IPS-18c (cell line): Measurements from ENCODE around the gene DDX46.
A peak's percentile ranks its signal among the peaks of the same experiment; 100 is the strongest.
"Not testable (repeated sequence)": the region's sequence is repeated elsewhere in the genome, so short reads cannot be mapped to it uniquely, and the experiment has no call there.

Experiments
- H3K4me3 ChIP-seq: 2 replicates; pipeline ENCODE4 v1.7.0; 2013; ENCODE audit warnings: low read depth, mild to moderate bottlenecking, low read length, moderate library complexity; ENCODE audit not compliant: insufficient read depth
- H3K9me3 ChIP-seq: one replicate; pipeline ENCODE4 v1.6.1; 2013; ENCODE audit warnings: mild to moderate bottlenecking, low read length, moderate library complexity; ENCODE audit not compliant: control insufficient read depth, insufficient read depth

DDX46 gene

DNA sequence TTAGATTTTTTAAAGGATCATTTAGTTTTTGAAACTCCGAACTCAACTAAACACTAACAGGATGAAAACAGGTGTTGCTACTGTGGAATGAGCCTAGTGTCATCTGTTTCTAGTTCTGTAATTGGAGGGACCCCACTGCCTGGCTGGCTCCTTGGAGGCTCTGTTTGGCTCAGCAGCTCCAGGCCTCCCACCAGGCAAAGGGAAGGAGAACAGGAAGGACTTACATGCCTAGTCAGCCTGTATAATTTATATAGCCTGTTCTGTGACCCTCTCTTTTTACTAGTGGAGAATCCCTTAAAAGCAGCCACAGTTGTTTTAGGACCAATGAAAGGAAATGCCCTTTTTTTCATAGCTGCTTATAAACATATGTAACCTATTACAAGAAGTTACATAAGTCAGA lies 66.1 kb downstream of the DDX46 start:
- Histone ChIP-seq H3K9me3 (no peaks in the 10 kb centered on the region), H3K4me3 (no peak overlapping the region)

DNA sequence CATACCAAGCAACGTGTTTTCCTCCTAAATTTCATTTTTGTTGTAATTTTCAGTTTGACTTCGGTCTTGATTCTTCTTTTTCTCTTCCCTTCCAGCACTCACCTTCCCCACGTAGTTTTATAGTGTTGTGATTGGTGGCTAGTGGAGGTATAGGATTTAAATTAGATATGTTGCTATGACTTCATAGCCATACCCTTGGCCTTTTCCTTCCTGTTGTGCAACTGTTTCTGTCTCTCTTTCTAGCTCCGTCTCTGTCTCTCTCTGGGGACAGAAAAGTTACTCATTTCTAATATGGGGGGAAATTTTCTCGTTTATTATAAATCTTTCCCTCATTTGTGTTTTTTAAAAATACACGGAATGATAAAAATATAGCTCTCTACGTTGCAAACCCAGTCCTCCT lies 66.6 kb downstream of the DDX46 start:
- Histone ChIP-seq H3K9me3 (no peaks in the 10 kb centered on the region), H3K4me3 (no peak overlapping the region)

DNA sequence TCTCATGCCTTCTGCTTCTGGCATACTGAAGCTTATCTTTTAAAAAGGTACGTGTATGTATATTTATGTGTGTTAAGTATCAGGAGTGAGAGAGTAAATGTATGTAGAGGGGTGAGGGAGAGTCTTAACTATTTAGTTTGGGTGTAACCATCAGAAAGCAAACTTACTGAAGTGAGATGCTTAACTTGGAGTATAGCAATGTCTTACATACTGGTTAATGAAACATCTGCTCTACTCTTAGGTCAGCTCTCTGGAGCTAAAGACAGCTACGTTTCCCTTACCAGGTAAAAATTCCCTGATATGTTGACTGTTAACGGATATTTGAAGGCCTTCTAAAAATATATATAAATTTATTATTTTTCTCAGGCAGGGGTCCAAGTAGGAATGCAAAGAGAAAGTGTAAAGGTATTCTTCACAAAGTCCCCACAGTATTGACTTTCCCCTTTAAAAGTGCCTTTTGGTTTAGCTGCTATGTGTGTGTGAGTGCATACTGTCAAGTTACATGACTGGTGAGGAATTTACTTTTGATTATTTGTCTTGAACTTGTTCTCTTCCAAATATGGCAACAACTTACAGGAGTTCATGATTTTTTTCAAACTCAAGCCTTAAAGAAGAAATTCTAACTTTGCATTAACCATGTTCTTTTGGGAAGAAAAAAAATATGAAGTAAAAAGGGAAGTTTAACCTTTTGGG lies 74.9 kb downstream of the DDX46 start:
- no peak overlapping the region for H3K4me3 ChIP-seq
- no peaks in the 10 kb centered on the region for H3K9me3 ChIP-seq

DNA sequence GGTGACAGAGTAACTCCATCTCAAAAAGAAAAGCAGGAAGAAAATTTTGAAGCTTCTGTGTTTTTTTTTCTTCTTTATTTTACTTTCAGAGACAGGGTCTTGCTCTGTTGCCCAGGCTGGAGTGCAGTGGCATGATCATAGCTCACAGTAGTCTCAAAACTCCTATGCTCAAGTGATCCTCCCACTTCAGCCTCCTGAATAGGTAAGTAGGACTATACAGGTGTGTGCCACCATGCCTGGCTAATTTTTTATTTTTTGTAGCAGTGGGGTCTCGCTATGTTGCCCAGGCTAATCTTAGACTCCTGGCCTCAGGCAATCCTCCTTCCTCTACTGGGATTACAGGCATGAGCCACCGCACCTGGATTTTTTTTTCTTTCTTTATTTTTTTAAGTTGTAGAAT lies 77.0 kb downstream of the DDX46 start:
- no peak overlapping the region for H3K4me3 ChIP-seq
- no peaks in the 10 kb centered on the region for H3K9me3 ChIP-seq

DNA sequence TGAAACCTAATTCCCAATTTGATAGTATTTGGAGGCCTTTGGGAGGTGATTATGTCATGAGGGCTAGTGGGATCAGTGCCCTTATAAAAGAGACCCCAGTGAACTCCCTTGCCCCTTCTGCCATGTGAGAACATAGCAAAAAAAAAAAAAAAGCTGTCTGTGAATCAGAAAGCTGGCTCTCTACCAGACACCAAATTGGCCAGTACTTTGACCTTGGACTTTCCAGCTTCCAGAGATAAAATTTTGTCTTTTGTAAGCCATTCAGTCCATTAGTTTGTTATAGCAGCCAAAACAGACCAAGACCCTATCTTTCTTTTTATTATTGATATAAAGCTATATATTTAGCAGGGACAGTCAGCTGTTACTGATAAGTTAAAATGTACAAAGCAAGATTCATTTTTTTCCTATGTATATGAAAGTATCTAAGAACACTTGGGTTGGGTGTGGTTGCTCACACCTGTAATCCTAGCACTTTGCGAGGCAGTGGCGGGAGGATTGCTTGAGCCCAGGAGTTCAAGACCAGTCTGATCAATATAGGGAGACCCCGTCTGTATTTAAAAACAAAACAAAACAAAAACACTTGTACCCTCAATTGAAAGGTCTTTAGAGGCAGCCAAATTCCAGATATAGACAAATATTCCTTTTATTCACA lies 79.1 kb downstream of the DDX46 start:
- Histone ChIP-seq H3K4me3 (no peak overlapping the region), H3K9me3 (no peaks in the 10 kb centered on the region)

DNA sequence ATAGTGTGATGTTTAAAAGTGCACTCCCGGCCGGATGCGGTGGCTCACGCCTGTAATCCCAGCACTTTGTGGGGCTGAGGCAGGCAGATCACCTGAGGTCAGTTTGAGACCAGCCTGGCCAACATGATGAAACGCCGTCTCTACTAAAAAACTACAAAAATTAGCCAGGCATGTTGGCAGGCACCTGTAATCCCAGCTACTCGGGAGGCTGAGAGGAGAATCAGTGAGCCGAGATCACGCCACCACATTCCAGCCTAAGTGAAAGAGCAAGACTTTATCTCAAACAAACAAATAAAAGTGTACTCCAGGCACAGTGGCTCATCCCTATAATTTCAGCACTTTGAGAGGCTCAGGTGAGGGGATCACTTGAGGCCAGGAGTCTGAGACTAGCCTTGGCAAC lies 79.8 kb downstream of the DDX46 start:
- H3K4me3 ChIP-seq, H3K9me3 ChIP-seq: not testable (repeated sequence)

DNA sequence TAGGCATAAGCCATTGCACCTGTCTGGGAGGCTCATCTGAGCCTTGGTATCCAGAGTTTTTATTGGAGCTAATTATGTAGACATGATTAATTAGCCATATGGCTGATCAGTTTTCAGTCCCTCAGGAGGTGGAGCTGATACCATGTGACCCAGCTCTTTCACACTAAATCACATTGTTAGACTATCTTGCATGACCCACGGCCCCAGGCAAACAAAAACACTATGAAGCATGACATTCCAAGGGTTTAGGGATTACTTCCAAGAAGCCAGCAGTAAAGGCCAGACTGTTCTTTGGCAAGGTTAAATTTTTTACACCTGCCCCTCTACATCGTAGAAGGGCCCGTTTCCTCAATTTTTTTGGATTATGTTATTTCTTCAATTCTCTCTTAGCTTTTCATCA lies 82.2 kb downstream of the DDX46 start:
- H3K4me3 ChIP-seq = no peak overlapping the region
- no peaks in the 10 kb centered on the region for H3K9me3 ChIP-seq

DNA sequence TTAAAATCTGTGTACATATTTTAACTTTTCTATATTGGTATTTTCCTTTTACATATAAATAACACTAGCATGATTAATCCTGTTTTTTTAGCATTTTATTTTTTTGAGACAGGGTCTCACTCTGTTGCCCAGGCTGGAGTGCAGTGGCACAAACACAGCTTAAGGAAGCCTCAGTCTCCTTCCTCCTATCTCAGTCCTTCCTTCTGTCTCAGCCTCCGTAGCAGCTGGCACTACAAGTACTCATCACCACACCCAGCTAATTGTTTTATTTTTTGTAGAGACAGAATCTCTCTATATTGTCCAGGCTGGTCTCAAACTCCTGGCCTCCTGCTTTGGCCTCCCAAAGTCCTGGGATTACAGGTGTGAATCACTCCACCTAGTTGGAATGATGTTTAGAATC lies 85.7 kb downstream of the DDX46 start:
- Histone ChIP-seq H3K4me3 (no peak overlapping the region), H3K9me3 (no peaks in the 10 kb centered on the region)

DNA sequence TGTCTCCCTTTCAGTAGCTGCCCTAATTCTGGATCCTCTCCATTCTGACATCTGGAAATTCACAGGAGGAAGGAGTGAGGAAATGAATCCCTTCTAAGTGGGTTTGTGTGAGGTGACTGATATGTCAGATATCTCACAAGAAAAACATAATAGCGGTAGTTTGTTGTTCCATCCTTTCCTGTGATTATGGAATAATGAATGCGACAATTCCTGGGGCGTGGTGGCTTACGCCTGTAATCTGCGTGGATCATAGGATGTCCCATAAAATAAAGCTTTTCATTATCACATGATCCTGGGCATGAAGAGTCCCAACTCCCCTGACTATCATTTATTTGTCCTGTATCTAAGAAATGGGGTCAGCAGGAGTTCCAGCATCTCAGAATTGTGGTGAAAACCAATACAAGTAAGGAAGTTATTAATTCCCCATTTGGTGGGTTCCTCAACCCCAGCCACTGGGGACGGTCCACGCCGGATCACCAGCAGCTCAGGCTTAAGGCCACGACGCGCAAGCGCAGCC lies 86.8 kb downstream of the DDX46 start:
- peak overlapping the region; percentile 63; the same call in 1 of the 2 replicates for H3K4me3 ChIP-seq
- no peaks in the 10 kb centered on the region for H3K9me3 ChIP-seq

DNA sequence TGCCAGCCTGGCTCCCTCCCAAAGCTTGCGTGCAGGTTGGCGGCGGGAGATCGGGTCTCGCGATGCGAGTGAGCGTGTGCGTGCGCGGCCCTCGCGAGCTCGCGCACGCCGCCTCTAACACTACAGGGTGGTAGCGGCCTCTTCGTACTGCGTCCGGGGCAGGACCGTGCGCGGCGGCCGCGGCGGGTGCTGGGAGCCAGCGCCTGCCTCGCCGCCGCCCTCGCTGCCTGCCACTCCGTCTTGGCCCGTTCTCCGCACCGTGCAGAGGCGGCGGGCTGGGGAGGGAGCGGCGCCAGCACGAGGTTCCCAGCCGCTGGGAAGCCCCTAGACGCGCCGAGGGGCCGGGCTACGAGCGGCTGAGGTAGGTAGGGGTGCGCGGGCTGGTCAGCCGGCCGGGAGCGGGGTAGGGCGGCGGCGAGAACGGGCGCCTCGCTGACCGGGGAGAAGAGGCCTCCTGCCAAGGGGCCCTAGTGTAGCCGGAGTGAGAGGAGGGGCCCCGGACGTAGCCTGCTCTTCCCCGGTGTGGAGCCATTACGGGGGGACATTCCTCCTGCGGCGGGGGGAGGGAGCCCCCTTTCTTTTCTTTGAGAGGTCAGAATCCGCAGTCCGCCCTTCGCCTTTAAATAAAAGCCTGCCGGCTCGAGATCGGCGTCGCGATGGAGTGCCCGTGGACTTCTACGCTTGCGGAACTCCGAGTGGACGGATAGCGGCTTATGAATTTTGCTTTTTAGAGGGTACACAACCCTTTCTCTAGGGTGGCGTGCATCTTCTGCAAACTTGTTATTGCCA lies 87.5 kb downstream of the DDX46 start, which contains the start of gene C5orf24:
Gene C5orf24 (plus strand): TSS at position 117 of the 789 bp plus-strand sequence. CDS start 8,933 bp downstream, outside the sequence.
- no peaks in the 10 kb centered on the region for H3K9me3 ChIP-seq

DNA sequence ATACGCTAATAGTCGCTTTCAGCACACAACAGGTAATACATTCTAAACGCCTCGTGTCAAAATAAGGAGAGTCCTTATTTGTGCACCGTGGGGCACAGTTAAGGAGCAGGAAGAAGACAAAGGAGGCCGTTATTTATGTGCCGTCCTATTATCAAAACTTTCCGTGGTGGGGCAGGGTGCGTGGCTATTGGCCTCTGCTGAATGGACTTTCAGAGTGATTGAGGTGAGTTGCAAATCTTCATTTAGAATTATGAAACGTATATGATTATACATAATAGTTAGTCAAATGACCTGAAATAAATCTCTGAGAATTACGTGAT lies 88.0 kb downstream of the DDX46 start:
- Histone ChIP-seq H3K4me3 (peak overlapping the region; percentile 63), H3K9me3 (no peaks in the 10 kb centered on the region)

More for the DNA sequence above, 87.5 kb downstream of the DDX46 start, which contains the start of gene C5orf24:
- H3K4me3 ChIP-seq = peak within 1 kb of the TSS; percentile 63

DNA sequence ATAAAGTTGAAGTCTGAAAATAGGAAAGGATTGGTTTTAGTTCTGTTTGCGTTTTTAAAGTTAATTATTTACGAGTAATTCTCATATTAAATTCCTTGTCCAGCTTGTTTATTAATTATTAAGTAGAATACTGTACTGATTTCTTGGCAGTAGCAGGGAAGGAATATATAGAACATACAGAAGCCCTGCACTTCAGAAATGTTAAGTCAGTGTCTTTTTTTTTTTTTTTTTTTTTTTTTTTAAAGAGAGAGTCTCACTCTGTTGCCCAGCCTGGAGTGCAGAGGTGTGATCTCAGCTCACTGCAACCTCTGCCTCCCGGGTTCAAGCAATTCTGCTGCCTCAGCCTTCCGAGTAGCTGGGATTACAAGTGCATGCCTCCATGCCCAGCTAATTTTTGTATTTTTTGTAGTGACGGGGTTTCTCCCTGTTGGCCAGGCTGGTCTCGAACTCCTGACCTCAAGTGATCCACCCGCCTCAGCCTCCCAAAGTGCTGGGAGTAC lies 90.9 kb downstream of the DDX46 start:
- H3K4me3 ChIP-seq, H3K9me3 ChIP-seq: not testable (repeated sequence)

DNA sequence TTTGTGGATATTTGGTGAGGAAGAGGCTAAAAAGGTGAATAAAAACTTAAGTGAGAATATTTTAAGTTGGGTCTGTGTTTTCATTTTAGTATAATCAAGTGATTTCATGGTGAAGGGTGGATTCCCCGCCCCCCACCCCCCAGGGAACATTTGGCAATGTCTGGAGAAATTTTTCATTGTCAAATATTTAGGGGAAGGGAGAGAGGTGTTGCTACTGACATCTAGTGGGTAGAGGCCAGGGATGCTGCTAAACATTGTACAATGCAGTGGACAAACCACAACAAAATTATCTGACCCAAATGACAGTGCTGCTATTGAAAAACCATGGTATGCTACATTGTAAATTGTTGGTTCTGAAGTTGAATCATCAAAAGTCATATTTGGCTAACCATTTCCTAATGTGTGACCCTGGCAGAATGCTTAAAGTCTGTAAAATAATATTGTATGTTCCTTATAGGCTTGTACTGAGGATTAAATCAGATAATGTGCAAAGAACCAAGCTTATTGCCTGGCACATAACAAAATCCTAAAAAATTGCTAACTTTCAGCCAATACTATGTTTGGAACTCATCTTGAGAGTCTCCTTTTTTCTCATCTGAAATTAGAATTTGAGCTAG lies 92.8 kb downstream of the DDX46 start:
- Histone ChIP-seq H3K9me3 (no peaks in the 10 kb centered on the region), H3K4me3 (no peak overlapping the region)

DNA sequence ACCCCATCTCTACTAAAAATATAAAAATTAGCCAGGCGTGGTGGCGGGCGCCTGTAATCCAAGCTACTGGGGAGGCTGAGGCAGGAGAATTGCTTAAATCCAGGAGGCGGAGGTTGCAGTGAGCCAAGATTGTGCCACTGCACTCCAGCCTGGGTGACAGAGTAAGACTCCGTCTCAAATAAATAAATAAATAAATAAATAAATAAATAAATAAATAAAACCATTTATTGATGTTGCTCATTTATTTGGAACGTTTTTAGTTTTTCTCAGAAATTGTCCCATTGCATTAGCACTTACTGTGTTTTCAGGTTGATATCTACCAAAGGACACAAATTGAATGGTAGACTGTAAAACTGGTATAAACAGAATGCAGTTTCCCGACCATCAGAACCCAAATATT lies 97.9 kb downstream of the DDX46 start:
- H3K4me3 ChIP-seq, H3K9me3 ChIP-seq: not testable (repeated sequence)

DNA sequence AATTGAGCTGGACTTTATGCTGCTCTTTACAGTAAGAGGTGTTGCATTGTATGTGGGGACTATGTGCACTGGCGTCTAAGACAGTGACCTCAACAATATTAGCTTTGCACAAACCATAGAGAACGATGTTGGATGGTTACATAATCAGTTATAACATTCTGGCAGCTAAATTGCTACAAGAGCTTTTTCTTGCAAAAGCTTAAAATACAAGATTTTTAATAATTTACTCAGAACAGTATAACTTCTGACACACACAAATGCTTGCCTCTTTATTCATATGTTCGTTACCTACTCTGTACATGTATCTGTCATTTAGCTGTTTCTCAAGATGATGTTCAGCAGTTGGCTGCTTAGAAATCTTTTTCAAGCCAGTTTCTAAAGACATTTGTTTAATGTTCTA lies 98.8 kb downstream of the DDX46 start:
- Histone ChIP-seq H3K4me3 (no peak overlapping the region), H3K9me3 (no peaks in the 10 kb centered on the region)

DNA sequence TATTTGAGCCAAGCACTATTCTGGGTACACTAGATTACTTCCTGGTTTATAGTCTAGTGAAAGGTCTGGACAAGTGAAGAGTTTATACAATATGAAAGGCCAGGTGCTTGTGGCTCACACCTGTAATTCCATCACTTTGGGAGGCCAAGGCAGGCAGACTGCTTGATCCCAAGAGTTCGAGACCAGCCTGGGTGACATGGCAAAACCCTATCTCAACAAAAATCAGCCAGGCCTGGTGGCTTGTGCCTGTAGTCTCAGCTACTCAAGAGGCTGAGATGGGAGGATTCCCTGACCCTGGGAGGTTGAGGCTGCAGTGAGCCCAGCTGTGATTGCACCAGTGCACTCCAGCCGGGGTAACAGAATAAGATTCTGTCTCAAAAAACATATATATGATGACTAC lies 106.1 kb downstream of the DDX46 start:
- Histone ChIP-seq H3K4me3 (no peak overlapping the region), H3K9me3 (no peaks in the 10 kb centered on the region)

DNA sequence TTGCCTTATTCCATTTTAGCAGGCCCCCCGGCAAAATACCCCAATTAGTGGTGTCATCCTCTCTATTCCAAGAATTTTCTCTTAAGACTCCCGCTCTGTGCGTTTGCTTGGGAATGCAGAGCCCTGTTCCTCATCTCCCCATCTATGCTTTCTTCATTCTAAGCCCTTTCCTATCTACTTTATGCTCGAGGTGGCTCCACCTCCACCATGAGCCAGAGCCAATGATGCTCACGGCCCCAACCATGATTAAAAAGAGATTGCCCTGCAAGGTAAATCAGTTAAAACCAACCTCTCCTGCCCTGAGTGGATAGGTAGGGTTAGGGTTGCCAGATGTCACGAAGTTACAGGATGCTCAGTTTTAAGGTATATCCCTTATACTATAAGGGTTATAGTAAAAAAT lies 114.9 kb downstream of the DDX46 start:
- Histone ChIP-seq H3K9me3 (no peaks in the 10 kb centered on the region), H3K4me3 (no peak overlapping the region)
